CD4-positive, alpha-beta T cell (primary cell): ENCODE measurements around the gene KDELR3. TPM values are rescaled to one million over a fixed set of nuclear protein-coding genes. Genes with fewer than 3 reads are reported as not detected.

Source experiments
- ATAC-seq: fragments of 200-7000 bp; cut with Tn5 transposase; one replicate; pipeline ENCODE4 v1.10.0; 2022; ENCODE audit warnings: mild to moderate bottlenecking; ENCODE audit not compliant: poor library complexity
- CTCF ChIA-PET: fragments of 350-600 bp; sonication (Branson Sonifier 250); formaldehyde crosslinking; loops from one replicate; lab custom pipeline; 2021; ENCODE audit warnings: antibody characterized with exemption, inconsistent platforms; lab: Charles Lee
- POLR2A ChIA-PET: fragments of 350-600 bp; sonication (Branson Sonifier 250); formaldehyde crosslinking; loops from one replicate; lab custom pipeline; 2021; ENCODE audit warnings: antibody characterized with exemption, inconsistent platforms; lab: Charles Lee
- DNase-seq, 14 experiments: peaks; one replicate each; pipeline ENCODE4 v3.0.0-alpha.2; 2013 to 2020; ENCODE audit warnings: mixed read lengths in 2 of 14
- H3K27ac ChIP-seq, 2 donors: one replicate each; pipeline versions ENCODE4 v1.5.1 to v1.7.0; 2013; ENCODE audit warnings: low read length in 2 of 2, low read depth in 1 of 2, mild to moderate bottlenecking in 1 of 2
- H3K27me3 ChIP-seq, 2 experiments: 1 replicate in 1 of 2; 2 replicates in 1 of 2; pipeline versions ENCODE4 v1.6.1 to v1.7.0; 2013; ENCODE audit warnings: low read length in 2 of 2, control low read depth in 1 of 2, mild to moderate bottlenecking in 1 of 2, moderate library complexity in 1 of 2; ENCODE audit not compliant: insufficient read depth in 2 of 2, control insufficient read depth in 1 of 2
- H3K36me3 ChIP-seq: one replicate; pipeline ENCODE4 v1.6.1; 2013; ENCODE audit warnings: low read length, control low read depth; ENCODE audit not compliant: insufficient read depth
- H3K4me1 ChIP-seq: one replicate; pipeline ENCODE4 v1.6.1; 2013; ENCODE audit warnings: low read length, control low read depth; ENCODE audit not compliant: insufficient read depth
- H3K4me3 ChIP-seq: one replicate; pipeline ENCODE4 v1.5.1; 2013; ENCODE audit warnings: mild to moderate bottlenecking, low read length, moderate library complexity
- H3K9me3 ChIP-seq, 2 experiments: 1 replicate in 1 of 2; 2 replicates in 1 of 2; pipeline versions ENCODE4 v1.6.1 to v1.7.0; 2013; ENCODE audit warnings: low read length in 2 of 2, mild to moderate bottlenecking in 2 of 2, control low read depth in 1 of 2, moderate library complexity in 1 of 2; ENCODE audit not compliant: control insufficient read depth in 1 of 2, insufficient read depth in 1 of 2
- H3K27ac Mint-ChIP-seq: one replicate; pipeline ENCODE4 v1.8.0; 2020; ENCODE audit warnings: mixed read lengths
- H3K27me3 Mint-ChIP-seq: one replicate; pipeline ENCODE4 v1.8.0; 2021; ENCODE audit warnings: mixed read lengths
- H3K36me3 Mint-ChIP-seq: one replicate; pipeline ENCODE4 v1.8.0; 2021; ENCODE audit warnings: low read depth, mixed read lengths
- H3K4me1 Mint-ChIP-seq: one replicate; pipeline ENCODE4 v1.8.0; 2021; ENCODE audit warnings: low read depth, mixed read lengths
- H3K4me3 Mint-ChIP-seq: one replicate; pipeline ENCODE4 v1.8.0; 2020; ENCODE audit warnings: mild to moderate bottlenecking, mixed read lengths
- H3K9me3 Mint-ChIP-seq: one replicate; pipeline ENCODE4 v1.8.0; 2020; ENCODE audit warnings: mixed read lengths
- intact Hi-C, 2 experiments: fragments of 100-400 bp; cut with DNase I in 1 of 2; cut with micrococcal nuclease in 1 of 2; formaldehyde crosslinking; loops; one replicate each; pipeline versions ENCODE4 v1.15.1 to v1.9.0; 2023 to 2025; cut with DNase I, micrococcal nuclease
- total RNA-seq, 174 experiments: library from RNA in 2 of 174; stranded (reverse) in 2 of 174; gene quantifications; one replicate each; pipeline ENCODE4 v1.2.3 and lab custom pipeline; 2021 to 2026
- TF ChIP-seq, protein P1 (sequence below): fragments of 200-600 bp; IDR thresholded peaks from one replicate; pipeline ENCODE4 v1.8.0; 2022; ENCODE audit warnings: antibody characterized with exemption, mild to moderate bottlenecking

Gene KDELR3
- total RNA-seq, 2 experiments from 2014 or later, result not detected

DNA sequence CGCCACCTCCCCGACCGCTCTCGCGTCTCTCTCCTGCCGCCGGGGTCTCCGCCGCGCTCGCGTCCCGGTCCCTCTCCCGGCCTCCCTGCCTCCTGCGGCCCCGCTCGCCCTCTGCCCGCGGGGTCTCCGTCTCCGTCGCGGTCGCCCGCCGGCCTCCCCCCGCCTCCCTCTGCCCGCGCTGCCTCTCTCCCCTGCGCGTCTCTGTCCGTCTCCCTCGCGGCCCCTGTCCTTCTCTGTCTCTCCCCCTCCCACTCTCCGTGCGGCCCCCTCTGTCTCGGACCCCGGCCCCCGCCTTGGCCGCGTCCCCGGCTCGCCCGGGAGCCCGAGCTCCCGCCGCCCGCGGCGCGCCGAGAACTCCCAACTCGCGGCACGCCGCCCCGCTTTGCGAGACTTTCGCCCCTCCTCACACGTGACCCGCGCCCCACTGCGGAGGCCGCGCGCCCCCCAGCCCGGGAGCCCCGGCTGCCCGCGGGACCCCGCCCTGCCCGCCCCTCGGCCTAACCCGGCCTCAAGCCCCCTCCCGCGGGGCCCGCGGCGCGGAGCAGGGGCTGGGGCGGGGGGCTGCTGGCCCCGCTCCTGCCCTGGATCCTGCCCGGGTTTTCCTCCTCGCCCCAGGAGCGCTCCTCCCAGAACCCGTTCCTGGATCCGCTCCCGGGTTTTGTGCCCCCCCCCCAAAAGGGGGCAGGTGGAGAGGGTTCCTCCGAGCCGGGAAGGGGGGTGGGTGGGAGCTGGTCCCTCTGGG is 12.2 kb upstream of the KDELR3 start:
- ATAC-seq (peak; percentile 53), DNase-seq (peak in 3 of 14 experiments; percentile 11 to 41 (median 39))
- Histone ChIP-seq H3K4me3 (no peak overlapping the region), H3K27me3 (peaks cover 52 to 57% of the 10 kb centered on the region in 2 experiments), H3K4me1 (peaks cover 12% of the 10 kb centered on the region), H3K27ac (no peak overlapping the region), H3K9me3 (peaks cover 0 to 8% of the 10 kb centered on the region in 2 experiments), H3K36me3 (no peaks in the 10 kb centered on the region)
- POLR2A ChIA-PET, result no interaction called here
- no peaks in the 10 kb centered on the region for H3K36me3 Mint-ChIP-seq
- H3K4me1 Mint-ChIP-seq, result peaks cover 23% of the 10 kb centered on the region
- CTCF ChIA-PET, result no interaction called here
- peaks cover 75% of the 10 kb centered on the region for H3K27me3 Mint-ChIP-seq
- no peak overlapping the region for H3K27ac Mint-ChIP-seq
- no peak overlapping the region for H3K4me3 Mint-ChIP-seq
- intact Hi-C loops, result no loop called here
- H3K9me3 Mint-ChIP-seq, result no peaks in the 10 kb centered on the region
- TF ChIP-seq, protein P1, sequence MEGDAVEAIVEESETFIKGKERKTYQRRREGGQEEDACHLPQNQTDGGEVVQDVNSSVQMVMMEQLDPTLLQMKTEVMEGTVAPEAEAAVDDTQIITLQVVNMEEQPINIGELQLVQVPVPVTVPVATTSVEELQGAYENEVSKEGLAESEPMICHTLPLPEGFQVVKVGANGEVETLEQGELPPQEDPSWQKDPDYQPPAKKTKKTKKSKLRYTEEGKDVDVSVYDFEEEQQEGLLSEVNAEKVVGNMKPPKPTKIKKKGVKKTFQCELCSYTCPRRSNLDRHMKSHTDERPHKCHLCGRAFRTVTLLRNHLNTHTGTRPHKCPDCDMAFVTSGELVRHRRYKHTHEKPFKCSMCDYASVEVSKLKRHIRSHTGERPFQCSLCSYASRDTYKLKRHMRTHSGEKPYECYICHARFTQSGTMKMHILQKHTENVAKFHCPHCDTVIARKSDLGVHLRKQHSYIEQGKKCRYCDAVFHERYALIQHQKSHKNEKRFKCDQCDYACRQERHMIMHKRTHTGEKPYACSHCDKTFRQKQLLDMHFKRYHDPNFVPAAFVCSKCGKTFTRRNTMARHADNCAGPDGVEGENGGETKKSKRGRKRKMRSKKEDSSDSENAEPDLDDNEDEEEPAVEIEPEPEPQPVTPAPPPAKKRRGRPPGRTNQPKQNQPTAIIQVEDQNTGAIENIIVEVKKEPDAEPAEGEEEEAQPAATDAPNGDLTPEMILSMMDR, result no peak

DNA sequence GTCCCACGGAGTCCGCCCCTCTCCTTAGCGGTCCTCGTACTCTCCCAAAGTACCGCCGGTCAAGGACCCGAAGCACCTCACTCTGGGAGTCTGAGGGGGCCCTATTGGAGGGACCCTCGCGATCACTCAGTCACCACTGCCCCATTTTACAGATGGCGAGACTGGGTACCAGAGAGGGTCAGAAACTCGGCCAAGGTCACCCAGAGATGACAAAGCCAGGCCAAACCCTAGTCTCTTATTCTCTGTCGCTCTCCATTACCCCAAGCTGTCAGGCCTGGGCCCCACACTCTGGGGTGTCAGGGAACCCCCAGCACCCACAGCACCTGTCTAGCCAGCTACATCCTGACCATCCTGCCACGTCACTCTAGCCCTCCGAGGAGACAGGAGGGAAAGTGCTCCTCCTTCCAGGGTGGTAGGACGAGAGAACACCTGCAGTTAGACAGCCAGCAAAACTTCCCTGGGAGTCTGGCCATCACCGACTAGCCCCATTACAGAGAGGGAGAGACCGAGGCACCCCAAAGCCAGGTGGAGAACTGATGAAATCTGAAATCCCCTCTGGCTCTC is 11.5 kb upstream of the KDELR3 start:
- no peaks in the 10 kb centered on the region for H3K36me3 Mint-ChIP-seq
- H3K4me1 Mint-ChIP-seq, result peaks cover 23% of the 10 kb centered on the region
- H3K9me3 ChIP-seq, result peaks cover 0 to 13% of the 10 kb centered on the region in 2 experiments
- H3K27ac Mint-ChIP-seq, result no peak overlapping the region
- no peak overlapping the region for H3K4me3 ChIP-seq
- H3K27ac ChIP-seq, result no peak overlapping the region
- H3K4me3 Mint-ChIP-seq, result peak overlapping the region; percentile 86
- DNase-seq (no peak), ATAC-seq (no peak)
- H3K9me3 Mint-ChIP-seq, result no peaks in the 10 kb centered on the region
- peaks cover 75% of the 10 kb centered on the region for H3K27me3 Mint-ChIP-seq
- CTCF ChIA-PET, result no interaction called here
- POLR2A ChIA-PET, result no interaction called here
- no peaks in the 10 kb centered on the region for H3K36me3 ChIP-seq
- intact Hi-C loops, result no loop called here
- TF ChIP-seq, protein P1, result no peak
- H3K4me1 ChIP-seq, result peaks cover 17% of the 10 kb centered on the region
- H3K27me3 ChIP-seq, result peaks cover 52 to 57% of the 10 kb centered on the region in 2 experiments

DNA sequence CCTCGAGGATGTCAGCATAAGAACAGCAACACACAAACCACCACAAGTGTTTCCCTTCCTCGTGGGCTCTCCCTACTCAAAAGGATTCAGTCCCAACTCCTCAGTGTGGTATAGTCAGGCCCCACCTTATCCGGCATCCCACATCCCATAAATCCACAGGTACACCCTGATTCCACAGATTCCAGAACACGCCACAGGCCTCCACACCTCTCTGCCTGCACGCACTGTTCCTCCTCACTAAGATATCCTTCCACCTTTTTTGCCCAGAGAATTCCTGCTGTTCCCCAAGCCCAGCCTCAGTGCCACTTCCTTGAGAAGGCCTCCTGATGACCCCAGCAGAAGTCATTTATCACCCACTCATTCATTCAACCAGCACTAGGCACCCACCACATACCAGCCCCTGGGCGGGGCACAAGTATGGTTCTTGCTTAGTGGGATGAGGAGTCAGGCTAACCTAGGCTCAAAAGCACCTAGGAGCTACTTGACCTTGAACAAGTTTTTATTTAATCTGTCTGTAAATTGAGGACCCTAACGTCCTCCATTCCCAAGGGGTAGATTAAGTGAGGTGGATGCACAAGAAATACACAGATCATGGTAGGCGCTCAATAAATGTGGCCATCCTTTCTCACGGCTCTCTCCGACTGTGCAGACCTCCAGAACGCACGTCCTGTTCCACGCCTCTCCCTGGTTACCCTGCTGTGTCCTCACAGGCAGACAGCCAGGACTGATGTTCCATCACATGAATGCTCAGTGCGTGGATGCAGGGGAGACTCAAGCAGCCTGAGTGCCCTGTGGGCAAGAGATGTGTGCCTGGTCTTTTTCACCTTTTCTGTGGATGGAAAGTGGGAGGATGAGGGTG is 10.8 kb upstream of the KDELR3 start:
- H3K4me3 Mint-ChIP-seq, result peak overlapping the region; percentile 86

More for the DNA sequence above, 10.8 kb upstream of the KDELR3 start:
- Histone ChIP-seq H3K4me3 (no peak overlapping the region), H3K4me1 (peaks cover 24% of the 10 kb centered on the region), H3K27ac (no peak overlapping the region), H3K36me3 (no peaks in the 10 kb centered on the region), H3K9me3 (peaks cover 0 to 19% of the 10 kb centered on the region in 2 experiments), H3K27me3 (peaks cover 52 to 63% of the 10 kb centered on the region in 2 experiments)
- ATAC-seq (no peak), DNase-seq (no peak)
- intact Hi-C loops, result no loop called here
- Mint-ChIP-seq H3K27ac (no peak overlapping the region), H3K4me1 (peaks cover 23% of the 10 kb centered on the region), H3K9me3 (no peaks in the 10 kb centered on the region), H3K36me3 (no peaks in the 10 kb centered on the region), H3K27me3 (peaks cover 77% of the 10 kb centered on the region)
- TF ChIP-seq, protein P1, result no peak
- POLR2A ChIA-PET, result no interaction called here
- CTCF ChIA-PET, result no interaction called here
